Kidney epithelial cell (primary cell): ENCODE data around the gene ABHD17A. TPM values are rescaled to one million over a fixed set of nuclear protein-coding genes. Genes with fewer than 3 reads are reported as not detected.

Experiments used
- DNase-seq: peaks from one replicate; pipeline ENCODE4 v3.0.0-alpha.2; 2010; ENCODE audit warnings: low read depth
- H3K27me3 ChIP-seq: 2 replicates; pipeline ENCODE4 v1.6.0; 2011; ENCODE audit warnings: low read length; ENCODE audit not compliant: control insufficient read depth, insufficient read depth
- H3K36me3 ChIP-seq: 2 replicates; pipeline ENCODE4 v1.5.1; 2011; ENCODE audit warnings: low read length; ENCODE audit not compliant: control insufficient read depth, insufficient read depth
- H3K4me3 ChIP-seq: 2 replicates; pipeline ENCODE4 v1.5.1; 2011; ENCODE audit warnings: low read depth, mild to moderate bottlenecking, control low read depth, low read length
- total RNA-seq: library from RNA; depleted of rRNA; stranded (reverse); fragments of >200 nt; gene quantifications from 2 replicates; pipeline ENCODE4 v1.2.3, GENCODE V29; 2015
- TF ChIP-seq, protein P1 (sequence below): IDR thresholded peaks from 2 replicates; pipeline ENCODE4 v1.5.1; 2011; ENCODE audit warnings: mild to moderate bottlenecking, moderate library complexity, low read length, control low read depth, inconsistent platforms; ENCODE audit not compliant: insufficient read depth, poor library complexity, severe bottlenecking

Gene ABHD17A
- total RNA-seq, 1 donor from 2014 or later: 54.1 TPM

DNA sequence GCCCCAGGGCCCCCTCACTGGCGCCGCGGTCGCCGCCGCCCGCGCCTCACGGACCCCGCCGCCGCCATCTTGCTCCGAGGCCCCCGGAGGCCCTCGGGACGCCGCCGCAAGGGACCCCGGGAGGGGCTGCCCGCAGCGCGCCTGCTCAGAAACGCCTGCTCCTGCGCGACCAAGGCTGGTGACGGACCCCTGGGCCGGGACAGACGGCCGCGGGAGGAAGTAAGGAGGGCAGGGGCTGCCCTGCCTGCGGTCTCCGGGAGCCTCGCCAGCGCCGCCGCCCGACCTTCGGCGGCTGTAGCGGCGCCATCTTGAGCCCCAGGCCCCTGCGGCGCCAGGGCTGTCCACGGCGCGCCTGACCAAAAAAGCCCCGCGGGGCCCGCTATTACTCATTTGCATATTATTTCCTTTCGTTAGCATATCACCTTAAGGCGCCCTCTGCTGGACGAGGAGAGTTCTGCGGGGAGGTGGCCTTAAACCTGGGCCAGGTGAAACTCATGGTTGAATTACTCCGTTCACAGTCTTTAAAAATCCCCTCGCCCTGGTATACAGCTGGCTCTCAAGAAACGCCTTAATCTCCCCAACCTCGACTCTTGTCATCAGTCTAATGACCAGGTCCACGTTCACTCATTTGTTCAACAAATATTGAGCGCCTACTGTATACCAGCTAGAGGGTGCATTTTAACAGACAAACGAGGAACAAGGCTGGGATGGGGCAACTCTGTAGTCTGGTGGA is 36.7 kb downstream of the ABHD17A start, which contains the start of gene REXO1:
REXO1 (minus strand) TSS at position 85 of the 733 bp plus-strand sequence. CDS start 125 bp downstream, outside the sequence.
- Histone ChIP-seq H3K27me3 (no peaks in the 10 kb centered on the region), H3K36me3 (no peaks in the 10 kb centered on the region), H3K4me3 (peak within 1 kb of the TSS; percentile 58)
- DNase-seq: no peak
- TF ChIP-seq, protein P1, sequence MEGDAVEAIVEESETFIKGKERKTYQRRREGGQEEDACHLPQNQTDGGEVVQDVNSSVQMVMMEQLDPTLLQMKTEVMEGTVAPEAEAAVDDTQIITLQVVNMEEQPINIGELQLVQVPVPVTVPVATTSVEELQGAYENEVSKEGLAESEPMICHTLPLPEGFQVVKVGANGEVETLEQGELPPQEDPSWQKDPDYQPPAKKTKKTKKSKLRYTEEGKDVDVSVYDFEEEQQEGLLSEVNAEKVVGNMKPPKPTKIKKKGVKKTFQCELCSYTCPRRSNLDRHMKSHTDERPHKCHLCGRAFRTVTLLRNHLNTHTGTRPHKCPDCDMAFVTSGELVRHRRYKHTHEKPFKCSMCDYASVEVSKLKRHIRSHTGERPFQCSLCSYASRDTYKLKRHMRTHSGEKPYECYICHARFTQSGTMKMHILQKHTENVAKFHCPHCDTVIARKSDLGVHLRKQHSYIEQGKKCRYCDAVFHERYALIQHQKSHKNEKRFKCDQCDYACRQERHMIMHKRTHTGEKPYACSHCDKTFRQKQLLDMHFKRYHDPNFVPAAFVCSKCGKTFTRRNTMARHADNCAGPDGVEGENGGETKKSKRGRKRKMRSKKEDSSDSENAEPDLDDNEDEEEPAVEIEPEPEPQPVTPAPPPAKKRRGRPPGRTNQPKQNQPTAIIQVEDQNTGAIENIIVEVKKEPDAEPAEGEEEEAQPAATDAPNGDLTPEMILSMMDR: peak; percentile 92

DNA sequence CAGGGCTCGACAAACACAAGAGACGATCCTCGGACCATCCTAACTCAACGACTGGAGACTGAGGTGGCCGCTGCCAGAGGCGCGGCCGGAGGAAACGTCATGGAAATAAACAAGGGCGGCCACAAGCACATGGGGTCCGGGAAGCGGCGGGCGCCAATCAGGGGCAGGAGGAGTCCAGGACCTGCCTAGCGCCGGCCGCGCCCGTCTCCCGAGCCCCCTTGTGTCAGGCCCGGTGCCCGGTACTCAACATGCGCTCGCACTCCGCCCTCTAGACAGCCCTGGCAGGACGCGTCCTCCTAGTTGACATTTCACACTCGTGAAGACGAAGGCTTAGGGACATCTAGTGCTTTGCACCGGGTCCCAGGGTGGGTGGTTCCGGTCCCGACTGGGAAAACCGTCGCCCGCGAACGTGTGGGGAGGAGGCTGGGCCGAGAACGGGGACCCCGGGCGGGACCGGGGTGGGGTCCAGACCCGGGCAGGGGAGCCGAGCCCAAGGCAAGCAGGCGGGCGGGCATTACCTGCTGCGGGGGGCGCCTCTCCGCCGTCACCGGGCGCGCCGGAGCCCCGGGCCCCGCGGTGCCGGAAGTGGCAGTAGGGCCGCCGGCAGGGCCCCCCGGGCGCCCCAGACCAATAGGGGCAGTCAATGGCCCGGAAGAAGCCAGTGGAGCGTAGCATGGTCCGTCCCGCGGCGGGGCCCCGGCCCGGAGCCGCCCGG is 37.5 kb downstream of the ABHD17A start:
- TF ChIP-seq, protein P1: no peak
- Histone ChIP-seq H3K36me3 (no peaks in the 10 kb centered on the region), H3K4me3 (peak overlapping the region; percentile 58), H3K27me3 (no peaks in the 10 kb centered on the region)
- DNase-seq: no peak

DNA sequence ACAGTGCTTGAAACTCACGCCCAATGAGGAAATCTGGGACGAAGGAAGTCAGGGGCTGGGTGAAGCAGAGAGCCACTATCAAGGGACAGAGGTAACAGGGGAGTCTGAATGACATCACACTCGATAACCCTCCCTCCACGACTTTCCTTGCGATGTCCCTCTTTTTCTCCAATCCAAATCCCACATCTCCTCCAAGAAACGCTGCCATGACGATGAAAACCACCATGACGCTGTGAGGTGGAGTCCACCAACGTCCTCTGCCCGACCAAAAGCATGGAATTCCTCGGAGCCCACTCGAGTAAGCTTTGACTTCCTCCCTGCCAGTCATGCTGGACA is 38.0 kb downstream of the ABHD17A start:
- no peak for DNase-seq
- no peaks in the 10 kb centered on the region for H3K36me3 ChIP-seq
- H3K4me3 ChIP-seq: peak overlapping the region; percentile 58

DNA sequence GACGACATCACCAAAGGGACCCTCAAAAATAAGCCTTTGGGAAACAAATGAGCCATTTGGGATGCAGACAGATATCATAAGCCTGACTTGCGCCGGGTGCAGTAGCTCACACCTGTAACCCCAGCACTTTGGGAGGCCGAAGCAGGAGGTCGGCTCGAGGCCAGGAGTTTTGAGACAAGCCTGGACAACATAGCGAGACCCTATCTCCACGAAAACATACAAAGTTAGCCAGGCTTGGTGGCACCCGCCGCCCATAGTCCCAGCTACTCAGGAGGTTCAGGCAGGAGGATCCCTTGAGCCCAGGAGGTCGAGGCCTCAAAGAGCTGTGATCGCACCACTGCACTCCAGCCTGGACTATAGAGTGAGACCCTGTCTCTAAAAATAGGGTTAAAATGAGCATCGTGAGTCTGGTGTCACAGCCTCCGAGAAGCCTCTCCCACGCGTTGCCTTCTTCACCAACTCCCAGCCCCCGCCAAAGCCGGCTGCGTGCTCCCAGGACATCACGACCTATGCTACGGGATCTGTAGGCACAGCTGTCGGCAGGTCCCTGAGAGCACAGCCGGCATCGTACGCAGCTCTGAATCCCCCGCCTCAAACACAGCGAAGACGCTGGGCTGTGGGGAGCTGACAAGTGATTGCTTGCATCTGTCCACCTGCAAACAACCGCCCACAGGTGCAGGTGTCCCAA is 38.6 kb downstream of the ABHD17A start:
- TF ChIP-seq, protein P1: no peak
- DNase-seq: no peak
- Histone ChIP-seq H3K36me3 (no peaks in the 10 kb centered on the region), H3K4me3 (peak overlapping the region; percentile 58), H3K27me3 (no peaks in the 10 kb centered on the region)

More for the DNA sequence above, 38.0 kb downstream of the ABHD17A start:
- TF ChIP-seq, protein P1: no peak
- no peaks in the 10 kb centered on the region for H3K27me3 ChIP-seq

DNA sequence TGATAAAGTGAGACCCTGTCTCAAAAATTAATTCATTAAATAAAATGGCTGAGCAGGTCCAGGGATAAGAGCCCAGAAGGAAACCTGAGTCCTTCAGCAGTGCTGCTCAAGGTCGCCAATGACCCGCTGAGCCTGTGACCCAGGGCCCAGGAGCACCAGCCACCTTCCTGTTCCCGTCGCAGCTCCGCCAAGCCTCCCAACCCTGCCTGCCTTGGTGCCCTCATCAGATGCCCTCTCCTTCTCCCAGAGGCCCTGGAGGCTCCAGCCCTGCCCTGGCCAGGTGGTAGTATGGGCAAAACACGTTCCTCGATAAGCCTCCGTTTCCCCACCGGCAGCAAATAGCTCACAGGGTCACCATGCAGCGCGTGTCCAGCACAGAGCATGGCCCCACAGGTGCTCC is 39.7 kb downstream of the ABHD17A start:
- H3K36me3 ChIP-seq: no peaks in the 10 kb centered on the region
- TF ChIP-seq, protein P1: no peak
- no peaks in the 10 kb centered on the region for H3K27me3 ChIP-seq
- DNase-seq: no peak
- H3K4me3 ChIP-seq: no peak overlapping the region
